Skeletal muscle tissue (tissue), 4 donors: ENCODE measurements around the gene ISOC2. TPM values are rescaled to one million over a fixed set of nuclear protein-coding genes. Genes with fewer than 3 reads are reported as not detected.
"Not testable (repeated sequence)": the region's sequence is repeated elsewhere in the genome, so short reads cannot be mapped to it uniquely, and the experiment has no call there.

Source experiments
- H3K27ac ChIP-seq: one replicate; pipeline ENCODE4 v1.7.0; 2013; ENCODE audit warnings: mild to moderate bottlenecking, low read depth, low read length, inconsistent platforms
- H3K27me3 ChIP-seq, 3 donors: one replicate each; pipeline ENCODE4 v1.7.0; 2013; ENCODE audit warnings: low read length in 3 of 3; ENCODE audit not compliant: control insufficient read depth in 3 of 3, insufficient read depth in 3 of 3
- H3K36me3 ChIP-seq, 3 donors: one replicate each; pipeline ENCODE4 v1.7.0; 2013; ENCODE audit warnings: low read length in 3 of 3; ENCODE audit not compliant: control insufficient read depth in 3 of 3, insufficient read depth in 3 of 3
- H3K4me1 ChIP-seq, 3 donors: one replicate each; pipeline ENCODE4 v1.7.0; 2013; ENCODE audit warnings: low read length in 3 of 3, mild to moderate bottlenecking in 3 of 3; ENCODE audit not compliant: control insufficient read depth in 3 of 3, insufficient read depth in 3 of 3
- H3K4me3 ChIP-seq, 3 donors: one replicate each; pipeline ENCODE4 v1.7.0; 2013; ENCODE audit warnings: low read length in 3 of 3
- H3K9ac ChIP-seq, 3 donors: one replicate each; pipeline ENCODE4 v1.7.0; 2013; ENCODE audit warnings: low read length in 3 of 3, mild to moderate bottlenecking in 3 of 3, moderate library complexity in 2 of 3, low read depth in 1 of 3
- H3K9me3 ChIP-seq, 3 donors: one replicate each; pipeline ENCODE4 v1.7.0; 2013; ENCODE audit warnings: low read length in 3 of 3; ENCODE audit not compliant: control insufficient read depth in 3 of 3
- total RNA-seq: library from RNA; depleted of rRNA; stranded (reverse); fragments of >200 nt; gene quantifications from one replicate; pipeline ENCODE4 v1.2.3, GENCODE V29; 2014
- donor health status: Osteomylitis.

The ISOC2 gene
- total RNA-seq, 1 donor from 2014 or later = 25.1 TPM

- H3K27me3 ChIP-seq, H3K9me3 ChIP-seq, H3K9ac ChIP-seq, H3K36me3 ChIP-seq, H3K27ac ChIP-seq: not testable (repeated sequence)
- Histone ChIP-seq H3K4me1 (peaks cover 11 to 15% (median 15%) of the 10 kb centered on the region in 3 donors), H3K4me3 (peak overlapping the region in 1 of 3 donors; percentile 75)
These were observed 52.3 kb downstream of the ISOC2 start for GRCh38 chr19:55409179-55409578.

- peaks cover 0 to 7% (median 5%) of the 10 kb centered on the region in 3 donors for H3K36me3 ChIP-seq
- peaks cover 11 to 15% (median 15%) of the 10 kb centered on the region in 3 donors for H3K4me1 ChIP-seq
- peaks cover 0 to 5% (median 0%) of the 10 kb centered on the region in 3 donors for H3K27me3 ChIP-seq
- H3K9ac ChIP-seq = peak overlapping the region; percentile 64 to 70 (median 66)
- peak overlapping the region; percentile 93 for H3K27ac ChIP-seq
- H3K9me3 ChIP-seq = no peaks in the 10 kb centered on the region
- peak overlapping the region; percentile 75 to 85 (median 79) for H3K4me3 ChIP-seq
These were observed 52.9 kb downstream of the ISOC2 start for GRCh38 chr19:55408533-55408872.

GRCh38 chr19:55407800-55408532 lies 53.5 kb downstream of the ISOC2 start:
- Histone ChIP-seq H3K4me1 (peaks cover 11 to 15% (median 15%) of the 10 kb centered on the region in 3 donors), H3K4me3 (peak overlapping the region; percentile 75 to 85 (median 79)), H3K27me3 (peaks cover 0 to 5% (median 0%) of the 10 kb centered on the region in 3 donors), H3K27ac (peak overlapping the region; percentile 93), H3K9me3 (no peaks in the 10 kb centered on the region), H3K36me3 (peaks cover under 1 to 9% (median 5%) of the 10 kb centered on the region in 3 donors), H3K9ac (peak overlapping the region; percentile 66 to 82 (median 70))

GRCh38 chr19:55407550-55407799 lies 54.0 kb downstream of the ISOC2 start, which contains the start of gene UBE2S:
UBE2S (minus strand) TSS chr19:55407788; CDS start chr19:55407589, 199 bp downstream.
- H3K9ac ChIP-seq = peak within 1 kb of the TSS; percentile 70 to 82 (median 75)
- peak within 1 kb of the TSS; percentile 93 for H3K27ac ChIP-seq
- not testable (repeated sequence) for H3K9me3 ChIP-seq, H3K27me3 ChIP-seq
- H3K4me1 ChIP-seq = peaks cover 11 to 15% (median 15%) of the 10 kb centered on the region in 3 donors
- peak within 1 kb of the TSS; percentile 75 to 85 (median 79) for H3K4me3 ChIP-seq
- peaks cover 4 to 12% (median 5%) of the 10 kb centered on the region in 3 donors for H3K36me3 ChIP-seq

- H3K9ac ChIP-seq = peak overlapping the region; percentile 70 to 82 (median 75)
- H3K27ac ChIP-seq = peak overlapping the region; percentile 93
- peaks cover 0 to 5% (median 0%) of the 10 kb centered on the region in 3 donors for H3K27me3 ChIP-seq
- H3K4me3 ChIP-seq = peak overlapping the region; percentile 60 to 79 (median 75)
- H3K4me1 ChIP-seq = peaks cover 11 to 15% (median 15%) of the 10 kb centered on the region in 3 donors
- H3K9me3 ChIP-seq = no peaks in the 10 kb centered on the region
- peaks cover 5 to 17% (median 8%) of the 10 kb centered on the region in 3 donors for H3K36me3 ChIP-seq
These were observed 54.5 kb downstream of the ISOC2 start for GRCh38 chr19:55406826-55407549.

GRCh38 chr19:55406091-55406825 lies 55.2 kb downstream of the ISOC2 start:
- H3K9ac ChIP-seq = peak overlapping the region in 1 of 3 donors; percentile 82
- peak overlapping the region; percentile 60 to 79 (median 75) for H3K4me3 ChIP-seq
- no peak overlapping the region for H3K27ac ChIP-seq
- no peaks in the 10 kb centered on the region for H3K9me3 ChIP-seq
- peaks cover 0 to 5% (median 0%) of the 10 kb centered on the region in 3 donors for H3K27me3 ChIP-seq
- peaks cover 11 to 15% (median 15%) of the 10 kb centered on the region in 3 donors for H3K4me1 ChIP-seq
- H3K36me3 ChIP-seq = peaks cover 5 to 17% (median 8%) of the 10 kb centered on the region in 3 donors

GRCh38 chr19:55405638-55406037 lies 55.8 kb downstream of the ISOC2 start:
- peak overlapping the region in 1 of 3 donors; percentile 16 for H3K9ac ChIP-seq
- H3K4me3 ChIP-seq = no peak overlapping the region
- H3K27ac ChIP-seq = no peak overlapping the region
- H3K27me3 ChIP-seq = peaks cover 0 to 5% (median 0%) of the 10 kb centered on the region in 3 donors
- no peaks in the 10 kb centered on the region for H3K9me3 ChIP-seq
- H3K4me1 ChIP-seq = peaks cover 11 to 15% (median 15%) of the 10 kb centered on the region in 3 donors
- peaks cover 6 to 17% (median 8%) of the 10 kb centered on the region in 3 donors for H3K36me3 ChIP-seq

Other genes starting within 250 kb of the ISOC2 start
- 0.52 TPM for gene TMEM86B, start 232.9 kb downstream of the ISOC2 start, total RNA-seq
- 11.0 TPM for gene PPP6R1, start 202.6 kb downstream of the ISOC2 start, total RNA-seq
- gene HSPBP1, start 181.5 kb downstream of the ISOC2 start, total RNA-seq = 10.4 TPM
- gene BRSK1, start 177.6 kb downstream of the ISOC2 start, total RNA-seq = 0.52 TPM
- 0.52 TPM for gene TMEM150B, start 136.3 kb downstream of the ISOC2 start, total RNA-seq
- 8.9 TPM for gene KMT5C, start 121.8 kb downstream of the ISOC2 start, total RNA-seq
- not detected for gene COX6B2, start 106.9 kb downstream of the ISOC2 start, total RNA-seq
- gene GARIN5B, start 98.4 kb downstream of the ISOC2 start, total RNA-seq = not detected
- not detected for gene IL11, start 91.2 kb downstream of the ISOC2 start, total RNA-seq
- gene TMEM190, start 84.8 kb downstream of the ISOC2 start, total RNA-seq = not detected
- gene TMEM238, start 77.3 kb downstream of the ISOC2 start, total RNA-seq = not detected
- 229 TPM for gene RPL28, start 75.7 kb downstream of the ISOC2 start, total RNA-seq
- 11.0 TPM for gene UBE2S, start 53.9 kb downstream of the ISOC2 start, total RNA-seq
- gene SHISA7, start 18.3 kb downstream of the ISOC2 start, total RNA-seq = not detected
- gene C19orf85, start 3.1 kb upstream of the ISOC2 start, total RNA-seq = not detected
- 0.52 TPM for gene ZNF628, start 15.0 kb upstream of the ISOC2 start, total RNA-seq
- gene NAT14, start 23.5 kb upstream of the ISOC2 start, total RNA-seq = 8.4 TPM
- gene SSC5D, start 26.8 kb upstream of the ISOC2 start, total RNA-seq = 17.7 TPM
- gene SBK2, start 75.5 kb upstream of the ISOC2 start, total RNA-seq = 1.0 TPM
- not detected for gene SBK3, start 83.9 kb upstream of the ISOC2 start, total RNA-seq
- gene ZNF579, start 119.2 kb upstream of the ISOC2 start, total RNA-seq = 1.6 TPM
- under 0.01 TPM for gene FIZ1, start 137.9 kb upstream of the ISOC2 start, total RNA-seq
- 4.7 TPM for gene ZNF524, start 138.6 kb upstream of the ISOC2 start, total RNA-seq
- gene ZNF865, start 144.0 kb upstream of the ISOC2 start, total RNA-seq = 1.0 TPM
- gene ZNF784, start 162.9 kb upstream of the ISOC2 start, total RNA-seq = 8.9 TPM
- gene ZNF580, start 179.4 kb upstream of the ISOC2 start, total RNA-seq = 2.1 TPM
- gene ZNF581, start 182.0 kb upstream of the ISOC2 start, total RNA-seq = 17.2 TPM
- gene CCDC106, start 186.6 kb upstream of the ISOC2 start, total RNA-seq = 3.1 TPM
- gene U2AF2, start 193.4 kb upstream of the ISOC2 start, total RNA-seq = 52.2 TPM
- gene EPN1, start 213.6 kb upstream of the ISOC2 start, total RNA-seq = 5.7 TPM